ENCODE data around the gene PLTP. TPM values are rescaled to one million over a fixed set of nuclear protein-coding genes. Genes with fewer than 3 reads are reported as not detected.
A peak's percentile ranks its signal among the peaks of the same experiment; 100 is the strongest.

PLTP gene
- total RNA-seq, 1 experiment from 2014 or later = 17.7 TPM

GRCh38 chr20:45934586-45935415, 22.8 kb upstream of the PLTP start, which contains the start of gene PCIF1:
PCIF1 (plus strand) TSS chr20:45934683; CDS start chr20:45939000, 4,317 bp downstream.
- Histone ChIP-seq H3K4me3 (ENCODE audit: low read depth in 2 of 2, low read length in 2 of 2) (peak within 1 kb of the TSS; percentile 77 to 99), H3K27ac (ENCODE audit: low read length) (peak within 1 kb of the TSS; percentile 95), H3K9me3 (ENCODE audit: control insufficient read depth, insufficient read depth, low read depth, low read length) (no peaks in the 10 kb centered on the region), H3K36me3 (ENCODE audit: control insufficient read depth, insufficient read depth, low read length) (no peaks in the 10 kb centered on the region; the same call in 1 of the 2 replicates), H3K4me1 (ENCODE audit: control insufficient read depth, insufficient read depth, low read length) (peaks cover 12% of the 10 kb centered on the region), H3K27me3 (ENCODE audit: control insufficient read depth, insufficient read depth, low read length) (no peaks in the 10 kb centered on the region)
- in situ Hi-C loops (cut with HindIII; ENCODE audit: low pct_unique_long_range_greater_than_20kb, low sequenced_read_pairs) (no loop called here), intact Hi-C loops (cut with micrococcal nuclease; ENCODE audit: unreplicated experiment) (no loop called here)
- peak; percentile 96 for DNase-seq (ENCODE audit: low read depth, low spot score)
- ChIA-PET POLR2A (interaction anchor here (0.5 to 0.8 kb wide), 11 partner anchors 10 to 640 kb away, joined by 3 to 14 read pairs (median 5); no protein-coding TSS in a partner anchor), CTCF (no interaction called here)
- TF ChIP-seq SIN3A (IDR thresholded peaks at IDR 0.05; ENCODE audit: borderline replicate concordance, insufficient read depth, low read depth, low read length) (peak; percentile 63; the same call in 1 of the 2 replicates), POLR2AphosphoS5 (IDR thresholded peaks at IDR 0.05; ENCODE audit: low read depth, low read length) (peak; percentile 93), TCF7L2 (IDR thresholded peaks at IDR 0.05; ENCODE audit: low read depth, low read length) (peak; percentile 35; the same call in 1 of the 2 replicates), CTCF (IDR thresholded peaks at IDR 0.05) (no peak), REST (IDR thresholded peaks at IDR 0.05; ENCODE audit: insufficient read depth in 1 of 2, low read depth in 2 of 2, low read length in 1 of 2) (peak in 1 of 2 experiments; percentile 66; a peak in 1 of 4 replicates)
- peak; percentile 91 for ATAC-seq
- BruUV-seq (replicated peaks) = no TSS peak

- DNase-seq (ENCODE audit: low read depth, low spot score) (no peak), ATAC-seq (peak; percentile 50)
- TF ChIP-seq CTCF (IDR thresholded peaks at IDR 0.05) = no peak
- TF ChIP-seq REST (IDR thresholded peaks at IDR 0.05; ENCODE audit: insufficient read depth in 1 of 2, low read depth in 2 of 2, low read length in 1 of 2) = no peak
- no peak for TF ChIP-seq SIN3A (IDR thresholded peaks at IDR 0.05; ENCODE audit: borderline replicate concordance, insufficient read depth, low read depth, low read length)
- TF ChIP-seq POLR2AphosphoS5 (IDR thresholded peaks at IDR 0.05; ENCODE audit: low read depth, low read length) = no peak
- no peak for TF ChIP-seq TCF7L2 (IDR thresholded peaks at IDR 0.05; ENCODE audit: low read depth, low read length)
- H3K4me3 ChIP-seq (ENCODE audit: low read depth in 2 of 2, low read length in 2 of 2) = peak overlapping the region; percentile 77 to 92
- in situ Hi-C loops (cut with HindIII; ENCODE audit: low pct_unique_long_range_greater_than_20kb, low sequenced_read_pairs) = no loop called here
- POLR2A ChIA-PET = interaction anchor here (0.6 to 0.7 kb wide), 5 partner anchors 10 to 640 kb away, joined by 3 to 7 read pairs (median 3); no protein-coding TSS in a partner anchor
- no peaks in the 10 kb centered on the region for H3K9me3 ChIP-seq (ENCODE audit: control insufficient read depth, insufficient read depth, low read depth, low read length)
- intact Hi-C loops (cut with micrococcal nuclease; ENCODE audit: unreplicated experiment) = no loop called here
- TSS peak; percentile 93 for BruUV-seq (replicated peaks)
- no peaks in the 10 kb centered on the region for H3K27me3 ChIP-seq (ENCODE audit: control insufficient read depth, insufficient read depth, low read length)
- H3K27ac ChIP-seq (ENCODE audit: low read length) = peak overlapping the region; percentile 95
- CTCF ChIA-PET = no interaction called here
- peaks cover 12% of the 10 kb centered on the region for H3K4me1 ChIP-seq (ENCODE audit: control insufficient read depth, insufficient read depth, low read length)
- H3K36me3 ChIP-seq (ENCODE audit: control insufficient read depth, insufficient read depth, low read length) = no peaks in the 10 kb centered on the region; the same call in 1 of the 2 replicates
Observed at GRCh38 chr20:45934046-45934585, 22.2 kb upstream of the PLTP start.

Data from Panc1 (cell line).